Stimulated activated CD4-positive, alpha-beta T cell treated with anti-CD3 and anti-CD28 coated beads, TNF-alpha, amount 100 ng/mL, for 24 hours (primary cell): Measurements from ENCODE around the gene PRR29.
"Not testable (repeated sequence)": the region's sequence is repeated elsewhere in the genome, so short reads cannot be mapped to it uniquely, and the experiment has no call there.

Experiments
- DNase-seq, 3 experiments: peaks; one replicate each; pipeline ENCODE4 v3.0.0-alpha.2; 2020; ENCODE audit warnings: low read depth in 3 of 3

The PRR29 gene

DNA sequence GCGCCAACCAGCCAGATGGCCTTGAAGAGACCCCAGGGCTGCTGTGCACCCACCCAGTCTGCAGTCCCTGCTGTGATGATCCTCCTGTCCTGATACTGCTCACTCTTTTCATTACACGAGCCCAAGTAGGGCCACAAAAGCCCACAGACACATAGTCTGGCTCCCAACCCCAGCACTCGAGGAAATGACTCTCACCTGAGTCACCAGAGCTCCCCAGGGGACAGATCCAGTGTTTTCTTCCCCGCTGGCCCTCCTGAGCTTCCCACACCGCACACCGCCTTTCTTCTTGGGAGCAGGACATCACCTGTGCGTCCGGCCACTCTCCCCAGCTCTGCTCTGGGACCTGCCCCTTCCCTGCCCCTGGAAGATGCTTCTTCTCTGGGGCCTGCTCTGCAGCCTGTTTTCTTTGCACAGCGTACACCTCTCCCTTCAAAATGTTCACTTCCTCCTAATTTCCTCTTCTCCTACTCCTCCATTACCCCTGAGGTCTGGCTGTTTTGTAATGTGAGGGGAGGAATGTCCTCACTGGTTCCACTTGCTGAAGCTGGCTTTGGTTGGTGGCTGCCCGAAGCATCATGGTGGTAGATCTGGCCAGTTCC, 23.5 kb upstream of the PRR29 start:
- no peak for DNase-seq

GRCh38 chr17:63975541-63976092, 22.5 kb upstream of the PRR29 start:
- no peak for DNase-seq

DNA sequence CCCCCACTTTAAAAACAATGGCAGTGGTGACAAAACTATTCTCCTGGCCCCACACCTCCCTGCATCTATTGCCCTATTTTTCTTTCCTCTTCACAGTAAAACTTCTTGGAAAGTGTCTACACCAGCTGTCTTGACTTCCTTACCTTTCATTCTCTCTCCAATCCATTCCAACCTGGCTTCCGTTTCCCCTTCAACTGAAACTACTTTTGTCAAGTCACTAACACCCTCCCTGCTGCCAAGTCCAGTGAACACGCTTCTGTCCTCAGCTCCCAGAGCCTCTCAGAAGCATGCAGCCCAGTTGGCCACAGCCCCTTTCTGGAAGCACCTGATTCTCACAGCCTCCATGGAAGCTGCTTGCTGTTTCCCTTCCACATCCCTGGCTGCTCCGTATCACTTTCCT, 21.4 kb upstream of the PRR29 start:
- no peak for DNase-seq

GRCh38 chr17:63978272-63979200, 19.6 kb upstream of the PRR29 start:
- no peak for DNase-seq

- DNase-seq = not testable (repeated sequence)
Observed at GRCh38 chr17:63982641-63983040, 15.5 kb upstream of the PRR29 start.

DNA sequence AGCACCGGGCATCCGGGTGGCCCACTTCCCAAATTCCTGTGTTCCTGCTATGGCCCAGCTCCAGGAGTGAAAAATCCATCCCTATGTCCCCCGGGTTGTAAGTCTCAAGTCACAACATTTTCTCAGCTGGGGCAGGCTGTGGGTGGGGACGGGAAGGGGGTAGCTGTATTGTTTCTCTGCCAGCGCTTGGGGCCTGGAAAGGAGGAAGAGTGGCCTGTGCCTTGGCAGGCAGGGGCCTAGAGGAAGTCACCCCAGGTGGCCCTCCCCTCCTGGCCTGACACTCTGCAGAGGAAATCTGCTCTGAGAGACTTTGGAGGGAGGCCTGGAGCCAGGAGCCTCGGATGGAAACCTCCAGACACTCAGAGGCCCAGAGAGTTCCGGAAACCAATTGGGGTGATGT, 14.8 kb upstream of the PRR29 start:
- no peak for DNase-seq

GRCh38 chr17:63984236-63984635, 13.9 kb upstream of the PRR29 start:
- DNase-seq = no peak

DNA sequence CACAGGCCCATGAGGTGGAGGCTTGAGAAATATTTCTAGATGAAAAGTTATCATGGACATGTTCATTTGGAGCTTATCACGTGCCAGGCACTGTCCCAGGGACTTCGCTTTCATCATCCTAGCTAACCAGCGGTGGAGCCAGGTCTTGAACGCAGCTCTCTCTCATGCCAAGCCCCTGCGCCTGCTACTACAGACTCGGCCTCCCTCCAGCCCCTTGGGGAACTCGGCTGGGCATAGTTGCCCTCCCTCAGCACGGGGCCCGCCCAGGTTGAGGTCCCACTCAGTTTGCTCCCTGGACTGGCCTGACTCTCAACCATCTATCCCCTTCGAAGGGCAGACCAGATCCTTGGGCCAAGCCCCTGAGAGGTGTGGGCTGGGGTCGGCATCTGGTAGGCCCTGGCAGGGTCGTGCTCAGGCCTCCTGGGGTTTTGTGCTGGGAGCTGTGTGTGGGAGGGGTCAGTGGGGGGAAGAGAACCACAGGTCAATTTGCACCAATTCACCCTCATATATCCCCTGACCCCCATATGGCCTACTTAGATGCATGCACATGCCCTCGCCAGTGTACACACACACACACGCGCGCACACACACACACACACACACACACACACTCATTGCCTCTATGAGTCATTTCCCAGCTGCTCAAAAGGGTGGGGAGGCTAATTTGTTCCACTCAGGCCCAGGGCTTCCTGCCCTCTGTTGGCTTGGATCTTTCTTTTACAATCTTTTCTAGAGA, 13.3 kb upstream of the PRR29 start:
- peak in 2 of 3 experiments; percentile 34 to 51 for DNase-seq

DNA sequence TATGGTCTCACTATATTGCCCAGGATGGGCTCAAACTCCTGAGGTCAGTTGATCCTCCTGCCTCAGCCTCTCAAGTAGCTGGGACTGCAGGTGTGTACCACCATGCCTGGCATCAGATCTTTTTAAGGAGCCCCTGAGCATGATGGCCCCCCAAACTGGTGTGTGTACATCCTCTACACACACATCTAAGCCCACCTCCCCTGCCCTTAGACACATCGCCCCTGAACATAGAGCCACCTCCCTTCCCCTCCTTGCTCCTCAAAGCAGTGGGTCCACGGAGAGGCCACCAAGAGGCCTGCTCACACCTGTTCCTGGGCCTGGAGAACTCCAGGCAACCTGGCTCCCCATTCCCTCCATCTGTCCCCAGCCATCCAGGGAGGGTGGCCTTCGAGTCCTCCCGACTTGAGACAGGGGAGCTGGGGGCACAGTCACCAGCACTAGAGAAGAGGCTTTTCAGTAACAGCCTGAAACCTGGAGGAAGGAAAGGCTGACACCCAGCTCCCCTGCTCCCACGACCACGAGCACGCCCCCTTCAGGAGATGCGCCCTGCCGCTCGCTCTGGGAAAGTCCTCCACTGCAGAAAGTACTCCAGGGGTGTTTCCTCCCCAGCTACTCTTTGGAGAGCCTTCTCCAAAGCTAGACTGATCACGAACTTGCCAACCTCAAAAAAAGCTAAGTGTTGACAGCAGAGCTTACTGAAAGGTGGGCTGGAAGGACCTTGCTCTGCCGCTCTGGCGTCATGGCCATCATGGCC, 12.6 kb upstream of the PRR29 start:
- DNase-seq = no peak

DNA sequence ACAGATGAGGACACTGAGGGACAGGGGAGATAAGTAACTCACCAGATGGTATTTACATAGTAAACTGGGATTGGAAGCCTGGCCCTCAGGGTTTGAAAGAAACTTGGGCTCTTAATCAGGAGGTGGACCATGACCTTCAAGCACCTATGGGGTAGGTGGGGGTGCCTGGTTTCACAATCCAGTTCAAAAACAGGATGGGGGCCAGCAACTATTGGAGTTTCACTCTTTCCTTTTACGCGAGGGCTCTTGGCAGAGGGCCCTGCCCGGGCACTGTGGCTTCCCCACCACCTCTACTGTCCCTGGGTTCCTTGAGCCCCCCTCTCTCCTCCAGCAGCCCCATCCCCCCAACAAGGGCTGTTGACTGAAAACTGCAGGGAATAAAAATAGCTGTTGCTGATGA, 11.3 kb upstream of the PRR29 start:
- DNase-seq = no peak

DNA sequence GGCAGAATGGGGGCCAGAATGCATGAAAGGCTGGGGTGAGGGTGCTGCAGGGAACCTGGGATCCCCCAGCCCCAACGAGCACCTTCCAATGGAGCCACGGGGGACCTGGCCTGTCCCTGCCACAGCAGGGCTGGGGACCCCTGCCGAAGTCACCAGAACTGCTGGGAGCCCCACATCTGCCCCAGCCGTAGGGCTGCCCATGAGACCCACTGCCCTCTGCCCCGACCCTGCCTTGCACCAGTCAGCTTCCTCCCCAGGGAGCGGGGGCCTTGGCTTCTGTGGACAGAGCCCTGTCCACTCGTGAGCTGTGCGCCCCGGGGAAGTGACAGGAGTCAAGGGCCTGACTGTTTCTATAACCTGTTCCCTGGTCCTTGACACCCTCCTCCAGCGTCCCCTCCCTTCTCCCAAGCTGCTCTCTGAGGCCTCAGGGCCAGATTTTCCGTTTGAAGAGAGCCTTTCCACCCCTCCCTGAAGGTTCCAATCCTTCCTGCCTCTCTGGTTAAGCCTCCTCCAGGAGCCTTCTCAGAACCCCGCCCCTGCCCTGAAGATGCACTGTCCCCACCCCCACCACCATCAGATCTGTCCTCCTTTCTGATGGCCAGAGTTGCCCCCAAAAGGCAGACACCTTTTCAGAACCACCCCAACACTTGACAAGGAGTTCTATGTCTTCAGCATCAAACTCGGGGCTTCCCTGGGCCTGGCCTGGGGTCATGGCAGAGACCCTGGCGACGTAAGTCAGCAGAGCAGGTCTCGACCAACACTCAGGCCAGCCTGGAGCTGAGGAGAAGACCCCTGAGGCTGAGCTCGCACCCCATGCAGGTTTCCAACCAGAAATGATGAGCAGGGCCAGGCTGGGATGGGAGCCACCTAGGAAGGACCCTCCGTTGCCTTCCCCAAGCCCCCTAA, 10.7 kb upstream of the PRR29 start:
- DNase-seq = no peak

DNA sequence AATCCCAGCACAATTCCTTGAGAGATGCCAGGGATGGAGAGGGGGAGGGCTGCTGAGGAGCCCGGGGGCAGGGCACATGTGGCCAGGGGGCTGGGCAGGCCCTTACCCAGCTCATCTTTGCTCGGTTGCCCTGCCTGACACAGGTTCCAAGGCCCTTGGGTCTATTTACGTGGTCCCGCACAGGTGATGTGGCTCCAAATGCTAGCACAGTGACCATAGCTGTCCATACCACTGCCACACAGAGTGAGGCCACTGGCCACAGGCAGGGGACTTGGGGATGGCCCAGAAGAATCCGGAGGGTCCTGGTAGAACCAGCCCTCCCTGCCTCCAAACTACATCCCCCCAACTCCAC, 10.0 kb upstream of the PRR29 start:
- no peak for DNase-seq

- DNase-seq = no peak
Observed at GRCh38 chr17:63988741-63989621, 9.2 kb upstream of the PRR29 start.

- no peak for DNase-seq
Observed at GRCh38 chr17:63989622-63990345, 8.4 kb upstream of the PRR29 start.

DNA sequence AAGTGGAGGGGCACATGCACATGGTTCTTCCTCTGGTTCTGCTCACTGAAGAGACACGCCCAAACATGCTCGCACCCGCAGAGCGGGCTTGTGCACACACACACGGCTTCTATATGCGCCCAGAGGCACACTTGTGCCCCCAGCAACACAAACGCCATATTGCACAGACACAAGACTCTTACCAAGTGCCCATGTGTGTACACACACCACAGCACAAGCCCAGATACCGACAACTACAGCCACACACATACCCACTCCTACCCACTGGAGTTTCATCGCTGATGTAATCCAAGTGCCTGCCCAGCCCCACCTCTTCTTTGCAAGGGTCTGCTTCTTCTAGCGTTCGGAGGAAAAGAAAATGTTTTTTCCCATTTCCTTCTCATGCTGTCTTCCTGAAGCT, 6.5 kb upstream of the PRR29 start:
- DNase-seq = no peak

GRCh38 chr17:63993368-63993985, 4.7 kb upstream of the PRR29 start:
- DNase-seq = no peak

DNA sequence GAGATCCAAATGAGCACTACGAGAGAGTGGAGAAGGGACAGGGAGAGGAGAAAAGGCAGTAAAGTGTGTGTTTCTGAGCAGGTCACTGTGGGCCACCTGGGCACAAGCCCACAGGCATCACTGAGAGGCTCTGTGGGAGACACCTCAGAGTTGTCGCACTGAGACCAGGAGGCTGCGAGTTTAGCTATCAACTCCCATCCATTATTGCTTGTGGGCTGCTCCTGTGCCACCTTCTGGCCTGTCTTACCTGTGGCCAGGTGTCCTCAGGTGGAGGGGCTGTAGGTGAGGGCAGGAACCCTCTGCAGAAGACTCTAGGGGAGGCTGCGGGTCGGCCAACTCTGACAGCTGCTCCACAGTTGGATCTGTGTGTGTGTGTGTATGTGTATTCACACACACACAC, 2.5 kb upstream of the PRR29 start:
- no peak for DNase-seq

GRCh38 chr17:63996430-63997182, 1.5 kb upstream of the PRR29 start:
- DNase-seq = no peak
